ENCODE measurements around the gene TYRP1. TPM values are rescaled to one million over a fixed set of nuclear protein-coding genes. Genes with fewer than 3 reads are reported as not detected.

The TYRP1 gene
- total RNA-seq, 4 donors from 2014 or later, result 0.84 to 10.3 (median 1.6) TPM

GRCh38 chr9:12656803-12657202 is 36.4 kb upstream of the TYRP1 start:
- Histone ChIP-seq H3K9me3 (no peaks in the 10 kb centered on the region), H3K27ac (no peak overlapping the region), H3K36me3 (no peaks in the 10 kb centered on the region), H3K4me1 (no peaks in the 10 kb centered on the region), H3K4me3 (no peak overlapping the region), H3K27me3 (no peaks in the 10 kb centered on the region)
- in situ Hi-C loops (cut with MboI; ENCODE audit: low sequenced_read_pairs in 4 of 4) (no loop called here), intact Hi-C loops (cut with DNase I; ENCODE audit: low total_unique reads) (no loop called here)
- DNase-seq (no peak), ATAC-seq (no peak)
- TF ChIP-seq CTCF (IDR thresholded peaks at IDR 0.05 in 4 of 5, conservative IDR thresholded peaks at IDR 0.05 in 1 of 5) (no peak), POLR2A (IDR thresholded peaks at IDR 0.05) (no peak)

- Histone ChIP-seq H3K4me1 (no peaks in the 10 kb centered on the region), H3K36me3 (no peaks in the 10 kb centered on the region), H3K27ac (no peak overlapping the region), H3K4me3 (no peak overlapping the region), H3K27me3 (no peaks in the 10 kb centered on the region), H3K9me3 (no peaks in the 10 kb centered on the region)
- no peak for TF ChIP-seq POLR2A (IDR thresholded peaks at IDR 0.05)
- TF ChIP-seq CTCF (IDR thresholded peaks at IDR 0.05 in 4 of 5, conservative IDR thresholded peaks at IDR 0.05 in 1 of 5), result no peak
- DNase-seq (no peak), ATAC-seq (no peak)
- intact Hi-C loops (cut with DNase I; ENCODE audit: low total_unique reads), result no loop called here
- in situ Hi-C loops (cut with MboI; ENCODE audit: low sequenced_read_pairs in 4 of 4), result no loop called here
These were observed 36.0 kb upstream of the TYRP1 start for GRCh38 chr9:12657233-12657632.

DNA sequence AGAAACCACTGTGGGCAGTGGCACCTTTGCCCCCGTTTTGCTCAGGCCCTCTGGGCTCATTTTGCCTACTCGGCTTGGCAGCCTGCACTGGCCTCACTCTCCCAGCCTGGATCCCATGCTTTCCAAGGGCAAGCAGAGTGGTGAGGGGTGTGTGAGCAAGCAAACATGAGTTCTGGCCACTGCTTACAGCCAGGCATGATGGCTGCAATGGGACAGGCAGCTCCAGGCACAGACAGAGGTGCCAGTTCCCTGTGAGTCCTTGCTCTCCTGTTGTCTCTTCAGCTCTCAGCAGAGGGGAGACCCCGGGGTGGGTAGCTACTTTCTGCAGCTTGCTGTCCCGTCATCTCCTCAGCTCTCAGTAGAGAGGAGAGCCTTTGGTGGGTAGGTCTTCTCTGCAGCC is 35.2 kb upstream of the TYRP1 start:
- TF ChIP-seq CTCF (IDR thresholded peaks at IDR 0.05 in 4 of 5, conservative IDR thresholded peaks at IDR 0.05 in 1 of 5) (no peak), POLR2A (IDR thresholded peaks at IDR 0.05) (no peak)
- no peak for DNase-seq
- H3K36me3 ChIP-seq, result no peaks in the 10 kb centered on the region
- in situ Hi-C loops (cut with MboI; ENCODE audit: low sequenced_read_pairs in 4 of 4) (no loop called here), intact Hi-C loops (cut with DNase I; ENCODE audit: low total_unique reads) (no loop called here)
- H3K27ac ChIP-seq, result no peak overlapping the region
- no peaks in the 10 kb centered on the region for H3K4me1 ChIP-seq
- H3K9me3 ChIP-seq, result no peaks in the 10 kb centered on the region
- no peak for ATAC-seq
- H3K27me3 ChIP-seq, result no peaks in the 10 kb centered on the region
- no peak overlapping the region for H3K4me3 ChIP-seq

DNA sequence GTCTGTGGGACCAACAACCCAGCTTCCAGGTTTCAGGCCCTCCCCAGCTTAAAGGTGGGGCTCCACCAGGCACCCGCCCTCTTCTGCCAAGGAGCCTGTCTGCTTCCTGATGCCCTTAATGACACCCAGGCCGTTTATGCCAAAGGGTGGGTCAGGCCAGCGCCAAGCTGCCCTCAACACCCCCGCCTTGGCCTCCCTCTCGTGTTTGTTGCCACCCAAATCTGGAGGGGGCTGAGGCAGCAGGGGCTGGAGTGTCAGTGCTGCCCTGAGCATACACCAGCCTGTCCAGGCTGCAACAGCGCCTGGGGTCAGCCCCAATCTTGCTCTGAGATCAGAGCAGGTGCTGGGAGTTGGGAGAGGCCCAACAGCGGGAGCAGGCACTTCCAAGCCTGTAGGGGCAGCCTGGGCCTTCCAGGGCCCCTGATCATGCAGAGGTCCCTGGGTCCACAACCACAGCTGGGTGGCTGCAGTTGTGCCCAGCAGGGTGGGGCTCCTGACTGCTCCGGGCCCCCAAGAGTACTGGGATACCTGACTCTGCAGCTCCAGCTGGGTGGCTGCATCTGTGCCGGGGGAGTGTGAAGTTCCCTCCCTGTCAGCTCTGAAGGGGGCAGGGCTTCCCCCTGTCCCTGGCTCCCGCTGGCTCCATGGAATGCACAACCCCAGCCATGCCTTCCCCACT is 34.5 kb upstream of the TYRP1 start:
- in situ Hi-C loops (cut with MboI; ENCODE audit: low sequenced_read_pairs in 4 of 4) (no loop called here), intact Hi-C loops (cut with DNase I; ENCODE audit: low total_unique reads) (no loop called here)
- Histone ChIP-seq H3K36me3 (no peaks in the 10 kb centered on the region), H3K9me3 (no peaks in the 10 kb centered on the region), H3K27me3 (no peaks in the 10 kb centered on the region), H3K27ac (no peak overlapping the region), H3K4me3 (no peak overlapping the region), H3K4me1 (no peaks in the 10 kb centered on the region)
- ATAC-seq (no peak), DNase-seq (no peak)
- TF ChIP-seq CTCF (IDR thresholded peaks at IDR 0.05 in 4 of 5, conservative IDR thresholded peaks at IDR 0.05 in 1 of 5) (no peak), POLR2A (IDR thresholded peaks at IDR 0.05) (no peak)

GRCh38 chr9:12659220-12659619 is 34.0 kb upstream of the TYRP1 start:
- Histone ChIP-seq H3K9me3 (no peaks in the 10 kb centered on the region), H3K36me3 (no peaks in the 10 kb centered on the region), H3K4me3 (no peak overlapping the region), H3K4me1 (no peaks in the 10 kb centered on the region), H3K27ac (no peak overlapping the region), H3K27me3 (no peaks in the 10 kb centered on the region)
- intact Hi-C loops (cut with DNase I; ENCODE audit: low total_unique reads) (no loop called here), in situ Hi-C loops (cut with MboI; ENCODE audit: low sequenced_read_pairs in 4 of 4) (no loop called here)
- no peak for ATAC-seq
- no peak for DNase-seq
- TF ChIP-seq CTCF (IDR thresholded peaks at IDR 0.05 in 4 of 5, conservative IDR thresholded peaks at IDR 0.05 in 1 of 5) (no peak), POLR2A (IDR thresholded peaks at IDR 0.05) (no peak)
